ENCODE data around the gene CABCOCO1. TPM values are rescaled to one million over a fixed set of nuclear protein-coding genes. Genes with fewer than 3 reads are reported as not detected.

Gene CABCOCO1
- total and polyA plus RNA-seq, 9 of the 15 experiments (the other 6 are each of a cell fraction or from before 2014, with no cell fraction given), result 0.04 TPM; not detected in 8

- no peak for FAIRE-seq
- 6% methylated on average over 2 of the region's 2 CpGs for WGBS (ENCODE audit: insufficient coverage, low coverage, missing lambda C conversion rate)
Measured at GRCh38 chr10:61701055-61701705, 38.5 kb downstream of the CABCOCO1 start.

GRCh38 chr10:61701706-61702105, 39.0 kb downstream of the CABCOCO1 start:
- H3K4me3 ChIP-seq, result no peak overlapping the region
- H3K27ac ChIP-seq (ENCODE audit: extremely low read depth, low read depth, low read length), result no peak overlapping the region
- H3K27me3 ChIP-seq (ENCODE audit: control insufficient read depth in 2 of 2, insufficient read depth in 2 of 2, low read length in 2 of 2), result no peaks in the 10 kb centered on the region
- no peaks in the 10 kb centered on the region for H3K4me1 ChIP-seq (replicated peaks in 1 of 2; ENCODE audit: control insufficient read depth in 2 of 2, insufficient read depth in 2 of 2, low read length in 2 of 2)
- BruUV-seq (replicated peaks), result no TSS peak
- H3K4me2 ChIP-seq (ENCODE audit: insufficient read depth, low read length), result no peak overlapping the region
- no peaks in the 10 kb centered on the region for H3K79me2 ChIP-seq (ENCODE audit: control insufficient read depth, insufficient read depth, low read length)
- no peak overlapping the region for H2AFZ ChIP-seq (ENCODE audit: low read depth, low read length)
- no peak for ATAC-seq
- FAIRE-seq, result no peak
- no peaks in the 10 kb centered on the region for H3K36me3 ChIP-seq (ENCODE audit: control insufficient read depth, insufficient read depth, low read length)
- H3K9me1 ChIP-seq (ENCODE audit: control insufficient read depth, insufficient read depth, low read length), result no peaks in the 10 kb centered on the region
- ChIA-PET CTCF (ENCODE audit: low intra/inter-chr PET ratio) (no interaction called here), POLR2A (no interaction called here)
- WGBS (ENCODE audit: insufficient coverage, low coverage, missing lambda C conversion rate), result 19% methylated on average over 2 of the region's 2 CpGs
- DNase-seq (ENCODE audit: extremely low read depth in 1 of 4, low spot score in 3 of 4), result no peak
- H4K20me1 ChIP-seq (replicated peaks; ENCODE audit: control insufficient read depth, insufficient read depth, low read length), result no peaks in the 10 kb centered on the region
- no peaks in the 10 kb centered on the region for H3K9me3 ChIP-seq (replicated peaks; ENCODE audit: control insufficient read depth, insufficient read depth, low read depth, low read length)
- no peak overlapping the region for H3K9ac ChIP-seq (ENCODE audit: insufficient read depth in 1 of 2, low read depth in 2 of 2, low read length in 2 of 2)
- in situ Hi-C loops (cut with MboI), result no loop called here
- intact Hi-C loops (cut with micrococcal nuclease), result no loop called here
- TF ChIP-seq ARID2 (IDR thresholded peaks at IDR 0.05) (no peak), FOXP1 (CRISPR knock-in tag; IDR thresholded peaks at IDR 0.05) (no peak), IRF1 (CRISPR knock-in tag; IDR thresholded peaks at IDR 0.05; ENCODE audit: borderline replicate concordance) (no peak), NELFE (IDR thresholded peaks at IDR 0.05; ENCODE audit: insufficient read depth, insufficient read length) (no peak), ZNF518B (CRISPR knock-in tag; IDR thresholded peaks at IDR 0.05) (no peak), U2AF1 (optimal IDR thresholded peaks at IDR 0.05; ENCODE audit: low read depth, low read length) (no peak), NR2F6 (CRISPR knock-in tag; IDR thresholded peaks at IDR 0.05) (no peak), ZNF3 (CRISPR knock-in tag; IDR thresholded peaks at IDR 0.05) (no peak)

More at GRCh38 chr10:61701055-61701705, 38.5 kb downstream of the CABCOCO1 start:
- DNase-seq (ENCODE audit: extremely low read depth in 1 of 4, low spot score in 3 of 4) (no peak), ATAC-seq (no peak)
- Histone ChIP-seq H3K9me1 (ENCODE audit: control insufficient read depth, insufficient read depth, low read length) (no peaks in the 10 kb centered on the region), H3K79me2 (ENCODE audit: control insufficient read depth, insufficient read depth, low read length) (no peaks in the 10 kb centered on the region), H3K4me3 (no peak overlapping the region), H4K20me1 (replicated peaks; ENCODE audit: control insufficient read depth, insufficient read depth, low read length) (no peaks in the 10 kb centered on the region), H3K4me1 (replicated peaks in 1 of 2; ENCODE audit: control insufficient read depth in 2 of 2, insufficient read depth in 2 of 2, low read length in 2 of 2) (no peaks in the 10 kb centered on the region), H3K9me3 (replicated peaks; ENCODE audit: control insufficient read depth, insufficient read depth, low read depth, low read length) (no peaks in the 10 kb centered on the region), H3K27me3 (ENCODE audit: control insufficient read depth in 2 of 2, insufficient read depth in 2 of 2, low read length in 2 of 2) (no peaks in the 10 kb centered on the region), H3K4me2 (ENCODE audit: insufficient read depth, low read length) (no peak overlapping the region), H3K36me3 (ENCODE audit: control insufficient read depth, insufficient read depth, low read length) (no peaks in the 10 kb centered on the region), H2AFZ (ENCODE audit: low read depth, low read length) (no peak overlapping the region), H3K9ac (ENCODE audit: insufficient read depth in 1 of 2, low read depth in 2 of 2, low read length in 2 of 2) (no peak overlapping the region), H3K27ac (ENCODE audit: extremely low read depth, low read depth, low read length) (no peak overlapping the region)
- intact Hi-C loops (cut with micrococcal nuclease), result no loop called here
- ChIA-PET POLR2A (no interaction called here), CTCF (ENCODE audit: low intra/inter-chr PET ratio) (no interaction called here)
- no peak for TF ChIP-seq TAL1 (IDR thresholded peaks at IDR 0.05)
- peak; percentile 98 for TF ChIP-seq ZNF316 (IDR thresholded peaks at IDR 0.05)
- TF ChIP-seq C11orf30 (IDR thresholded peaks at IDR 0.05; ENCODE audit: low read depth), result peak; percentile 95
- peak; percentile 92 for TF ChIP-seq MAFG (tag; conservative IDR thresholded peaks at IDR 0.05)
- 0 out of 2 replicates have a peak, but pooled peaks have one; percentile 2 for TF ChIP-seq SNAPC5 (CRISPR knock-in tag; IDR thresholded peaks at IDR 0.05)
- peak; percentile 95 for TF ChIP-seq MAFK (IDR thresholded peaks at IDR 0.05; ENCODE audit: low read length)
- peak; percentile 94 for TF ChIP-seq MAFF (IDR thresholded peaks at IDR 0.05; ENCODE audit: low read length)
- no peak for TF ChIP-seq ZNF347 (CRISPR knock-in tag; IDR thresholded peaks at IDR 0.05; ENCODE audit: low read depth)
- no TSS peak for BruUV-seq (replicated peaks)
- in situ Hi-C loops (cut with MboI), result no loop called here

All from K562 (cell line).